CD4-positive, alpha-beta T cell treated with Interleukin-15 for 4 hours (primary cell): ENCODE data around the gene KRT80.
A peak's percentile ranks its signal among the peaks of the same experiment; 100 is the strongest.

Experiments
- DNase-seq: peaks from one replicate; pipeline ENCODE4 v3.0.0-alpha.2; 2020; ENCODE audit warnings: low spot score

The KRT80 gene

DNA sequence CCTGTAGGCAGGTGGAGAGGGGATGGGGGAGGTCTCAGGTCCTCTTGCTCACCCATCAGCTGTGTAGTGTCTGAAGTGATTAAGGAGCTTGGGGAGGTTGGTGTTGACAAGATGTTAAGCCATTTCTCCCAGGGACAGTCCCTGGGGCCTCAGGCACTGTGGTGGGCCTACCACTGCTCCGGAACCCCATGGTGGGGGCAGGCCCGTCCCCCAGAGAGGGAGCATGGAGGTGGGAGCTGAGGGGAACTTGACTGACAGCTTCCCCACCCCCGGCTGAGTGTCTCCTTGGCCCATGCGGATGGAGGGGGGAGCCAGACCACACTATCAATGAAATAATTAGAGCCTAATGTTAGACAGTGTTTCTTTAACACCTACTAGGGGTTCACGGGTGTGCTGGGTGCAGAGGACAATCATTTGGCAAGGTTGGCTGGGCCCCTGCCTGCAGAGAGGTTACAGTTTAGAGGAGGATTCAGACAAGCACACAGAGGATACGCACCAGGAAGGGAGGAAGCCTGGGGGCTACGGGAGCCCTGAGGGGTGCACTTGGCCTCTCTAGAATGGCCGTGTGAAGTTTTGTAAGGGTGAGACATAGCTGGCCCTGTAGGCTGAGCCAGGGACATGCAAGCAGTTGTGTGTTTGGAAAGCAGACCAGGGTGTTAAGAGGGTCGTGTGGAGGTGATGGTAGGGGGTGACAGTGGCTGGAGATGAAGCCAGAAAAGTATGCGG lies 19.3 kb upstream of the KRT80 start:
- DNase-seq = no peak

DNA sequence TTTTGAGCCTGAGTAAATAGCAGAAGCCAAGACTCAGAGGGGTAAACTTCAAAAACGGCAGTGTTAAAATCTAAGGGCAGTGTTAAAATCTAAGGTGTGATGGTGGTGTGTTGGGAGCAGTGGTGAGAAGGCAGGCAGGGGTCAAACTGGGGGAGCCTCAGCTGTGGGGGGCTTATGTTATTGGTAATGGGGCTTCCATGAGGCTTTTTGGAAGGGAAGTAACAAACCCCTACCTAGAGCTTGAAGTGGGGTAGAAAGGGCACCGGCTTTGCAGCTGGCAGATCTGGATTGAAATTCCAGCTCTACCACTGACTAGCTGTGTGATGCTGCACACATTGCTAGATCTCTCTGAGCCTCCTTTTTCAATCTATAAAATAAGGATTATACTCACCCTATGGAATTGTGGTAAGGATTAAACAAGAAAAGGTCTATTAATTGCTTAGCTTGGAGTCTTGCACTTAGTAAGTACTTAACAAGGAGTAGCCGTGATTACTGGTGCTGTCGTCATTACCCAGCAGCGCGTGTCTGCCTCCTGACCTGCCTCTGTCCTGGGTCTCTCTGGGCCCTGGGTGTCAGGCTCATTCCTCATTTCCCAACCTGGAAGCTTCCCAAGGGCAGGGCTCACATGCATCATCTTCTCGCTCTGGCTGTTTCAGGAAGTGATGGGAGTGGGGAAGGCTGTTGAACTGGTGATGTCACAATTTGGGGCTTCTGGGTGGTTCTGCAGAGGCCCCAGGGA lies 18.5 kb upstream of the KRT80 start:
- no peak for DNase-seq

- DNase-seq = no peak
Measured at GRCh38 chr12:52209321-52209720, 17.5 kb upstream of the KRT80 start.

- no peak for DNase-seq
Measured at GRCh38 chr12:52208424-52209165, 16.8 kb upstream of the KRT80 start.

GRCh38 chr12:52207895-52208294 lies 16.1 kb upstream of the KRT80 start:
- no peak for DNase-seq

DNA sequence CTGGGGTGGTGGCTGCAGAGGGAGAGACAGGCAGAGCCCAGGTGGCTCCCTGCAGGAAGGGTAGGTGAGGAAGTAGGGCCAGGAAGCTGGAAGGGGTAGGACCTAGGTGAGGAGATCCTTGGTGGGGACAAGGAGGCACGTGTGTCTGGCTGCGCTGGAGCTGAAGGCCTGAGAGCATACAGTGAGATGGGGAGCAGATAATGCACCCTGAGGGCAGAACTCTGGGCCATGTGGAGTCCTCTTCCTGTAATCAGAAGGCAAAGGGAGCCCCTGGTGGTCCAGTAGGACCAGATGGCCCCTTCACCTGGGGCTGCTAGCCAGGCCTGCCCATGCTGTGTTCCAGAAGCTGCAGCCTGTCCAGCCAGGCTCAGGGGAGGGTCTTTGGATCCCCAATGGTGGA lies 15.3 kb upstream of the KRT80 start:
- no peak for DNase-seq

GRCh38 chr12:52206304-52207040 lies 14.7 kb upstream of the KRT80 start:
- DNase-seq = no peak

DNA sequence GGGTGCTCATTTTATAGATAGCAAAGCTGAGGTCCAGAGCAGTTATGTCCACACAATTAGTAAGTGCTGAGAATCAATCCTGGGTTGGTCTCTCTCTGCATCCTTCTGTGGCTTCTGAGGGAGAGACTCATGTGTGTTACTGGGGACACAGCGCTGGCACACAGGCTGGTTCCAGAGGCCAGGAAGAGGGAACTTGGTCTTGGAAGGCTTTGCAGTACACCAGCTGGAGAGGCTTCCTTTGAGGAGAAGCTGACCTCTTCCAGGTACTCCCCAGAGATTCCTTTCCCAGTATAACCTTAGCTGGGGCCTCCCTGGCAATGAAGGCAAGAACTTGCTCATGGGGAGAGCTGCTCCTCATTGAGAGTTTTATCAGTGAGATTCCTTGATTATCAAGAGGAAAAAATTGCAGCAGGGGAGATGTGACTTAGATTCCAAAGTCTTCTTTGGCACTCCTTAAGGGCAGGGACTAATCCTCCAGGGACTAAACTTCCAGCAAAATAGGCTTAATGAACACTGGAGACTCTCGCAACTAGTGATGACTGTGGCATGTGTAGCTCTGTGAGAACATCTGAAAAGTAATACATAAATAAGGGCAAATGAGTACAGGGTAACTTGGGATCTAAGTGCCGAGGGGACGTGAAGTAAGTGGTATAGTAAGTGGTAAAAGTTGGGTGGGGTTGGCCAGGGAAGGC lies 13.9 kb upstream of the KRT80 start:
- no peak for DNase-seq

DNA sequence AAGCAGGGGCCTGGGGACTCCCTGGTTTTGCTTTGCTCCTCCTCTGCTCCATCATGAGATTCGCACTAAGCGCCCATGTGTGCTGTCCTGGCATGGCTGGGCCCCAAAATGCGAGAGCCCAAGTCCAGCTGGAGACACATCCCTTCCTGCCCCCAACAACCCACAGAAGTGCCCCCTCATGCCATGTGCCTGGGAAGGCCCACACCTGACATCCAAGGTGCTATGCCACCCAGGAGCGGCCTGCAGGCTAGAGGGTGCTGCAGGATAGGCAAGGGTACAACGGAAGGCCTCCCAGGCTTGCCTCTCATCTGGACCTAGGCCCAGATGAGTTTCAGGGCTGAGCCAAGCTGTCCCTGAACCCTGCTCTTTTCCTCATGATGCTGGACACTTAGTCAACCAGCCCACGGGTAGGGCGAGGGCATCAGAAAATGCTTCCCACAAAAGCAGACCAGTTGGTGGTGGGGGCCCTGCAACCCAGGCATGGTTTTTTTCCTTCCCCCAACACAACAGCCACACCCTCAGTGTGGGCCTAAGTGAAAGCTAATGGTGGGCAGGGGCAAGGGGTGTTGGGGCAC lies 13.2 kb upstream of the KRT80 start:
- DNase-seq = no peak

GRCh38 chr12:52204095-52204930 lies 12.5 kb upstream of the KRT80 start:
- no peak for DNase-seq

DNA sequence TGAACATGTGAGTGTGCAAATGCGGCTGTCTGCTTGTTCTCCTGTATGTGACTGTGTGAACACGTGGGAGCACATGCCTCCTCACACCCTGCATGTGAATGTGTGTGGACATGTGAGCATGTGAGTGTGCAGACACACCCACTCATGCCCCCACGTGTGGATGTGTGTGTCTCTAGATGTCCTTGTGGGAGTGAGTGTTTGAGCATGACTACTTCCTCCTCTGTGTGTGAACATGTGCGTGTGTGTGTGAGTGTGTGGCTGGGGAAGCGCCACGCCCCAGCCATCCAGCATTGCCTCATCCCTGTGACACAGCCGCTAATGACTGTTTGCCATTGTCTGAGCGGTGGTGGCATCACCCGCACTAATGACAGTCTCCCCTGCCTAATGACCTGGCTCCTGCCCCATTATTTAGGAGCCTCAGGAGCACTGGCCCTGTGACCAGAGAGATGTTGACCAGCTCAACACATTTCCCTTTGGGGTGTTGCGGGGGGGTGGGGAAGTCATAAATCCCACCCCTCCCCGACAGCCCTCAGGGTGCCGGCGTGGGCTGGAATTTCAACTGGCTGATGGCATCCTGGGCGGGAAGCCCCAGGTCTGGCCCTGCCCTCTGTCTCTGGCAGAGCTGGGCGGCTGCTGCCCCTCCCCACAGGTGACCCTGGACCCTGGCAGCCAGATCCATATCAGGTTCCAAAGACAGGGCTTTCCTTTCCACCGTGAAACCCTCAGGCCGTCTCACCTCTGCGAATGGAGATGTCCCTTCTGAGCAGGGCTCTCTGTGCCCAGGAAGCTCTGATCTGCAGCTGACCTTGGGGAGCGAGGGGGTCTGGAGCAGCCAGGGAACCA lies 11.5 kb upstream of the KRT80 start:
- peak; percentile 10 for DNase-seq

DNA sequence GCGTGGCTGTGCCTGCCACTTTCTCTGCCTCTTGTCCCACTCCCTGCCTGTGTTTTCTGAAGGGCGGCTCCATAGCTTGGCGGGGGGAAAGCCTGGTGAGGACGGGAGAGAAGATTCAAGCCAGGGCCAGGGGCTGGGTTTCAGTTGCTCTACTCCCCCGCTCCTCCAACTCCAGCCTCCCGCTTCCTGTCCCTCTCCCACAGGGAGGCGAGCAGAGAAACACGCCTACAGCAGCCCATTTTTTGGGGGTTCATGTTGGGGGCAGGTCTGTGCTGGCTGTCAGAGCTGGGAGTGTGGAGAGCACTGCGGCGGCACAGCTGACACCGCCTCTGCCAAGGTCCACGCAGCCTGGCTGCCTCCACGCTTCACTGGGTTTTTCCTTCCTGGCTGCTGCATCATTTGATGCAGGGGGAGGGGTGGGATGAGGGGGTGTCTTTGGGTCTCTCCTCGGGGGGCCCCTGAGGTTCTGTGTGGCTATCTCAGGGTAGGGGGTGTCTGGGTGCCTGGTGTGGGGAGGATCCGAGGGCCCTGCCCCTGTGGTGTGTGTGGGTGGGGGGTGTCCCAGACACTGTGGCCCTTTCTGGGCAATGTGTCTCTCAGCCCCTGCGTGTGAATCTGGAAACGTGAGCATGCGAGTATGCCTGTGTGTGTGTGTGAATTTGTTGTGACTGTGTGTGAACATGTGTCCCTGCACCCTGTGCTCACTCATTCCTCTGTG lies 10.7 kb upstream of the KRT80 start:
- DNase-seq = no peak

DNA sequence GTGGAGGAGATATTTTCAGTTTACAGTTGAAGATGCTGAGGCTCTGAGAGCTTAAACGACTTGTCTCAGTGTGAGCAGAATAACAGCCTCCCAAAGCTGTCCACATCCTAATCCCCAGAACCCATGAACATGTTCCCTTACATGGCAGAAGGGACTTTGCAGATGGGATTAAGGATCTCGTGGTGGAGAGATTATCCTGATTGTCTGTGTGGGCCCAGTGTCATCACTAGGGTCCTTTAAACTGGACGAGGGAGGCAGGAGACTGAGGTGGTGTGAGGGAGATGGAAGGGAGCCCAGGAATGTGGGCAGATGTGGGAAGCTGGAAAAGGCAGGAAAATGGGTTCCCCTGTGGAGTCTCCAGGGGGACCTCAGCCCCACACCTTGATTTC lies 9.6 kb upstream of the KRT80 start:
- DNase-seq = no peak

DNA sequence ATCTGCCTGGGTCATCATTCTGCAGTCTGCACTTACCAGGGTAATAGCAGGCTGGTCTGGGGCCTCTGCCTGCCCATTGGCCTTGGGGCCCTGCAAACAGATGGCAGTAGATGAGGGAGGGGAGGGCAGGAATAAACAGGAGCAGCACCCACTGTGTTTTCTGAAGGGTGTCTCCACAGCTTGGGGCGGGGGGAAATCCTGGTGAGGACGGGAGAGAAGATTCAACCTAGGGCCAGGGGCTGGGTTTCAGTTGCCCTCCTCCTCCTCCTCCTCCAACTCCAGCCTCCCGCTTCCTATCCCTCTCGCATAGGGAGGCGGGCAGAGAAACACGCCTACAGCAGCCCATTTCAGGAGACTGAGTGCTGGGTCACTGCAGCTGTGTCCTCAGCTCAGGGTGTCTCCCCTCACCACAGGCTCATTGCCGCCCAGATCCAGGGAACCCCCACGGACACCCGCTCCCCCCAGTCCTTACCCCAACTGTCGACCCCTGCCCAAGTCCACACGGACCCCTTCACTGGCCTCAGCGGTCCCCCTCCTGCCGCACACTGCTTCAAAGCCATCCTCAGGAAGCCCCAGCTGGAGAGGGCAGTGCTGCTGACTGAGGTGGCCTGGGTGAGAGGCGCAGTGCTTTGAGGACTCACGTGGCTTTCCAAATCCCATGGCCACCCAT lies 9.1 kb upstream of the KRT80 start:
- no peak for DNase-seq

DNA sequence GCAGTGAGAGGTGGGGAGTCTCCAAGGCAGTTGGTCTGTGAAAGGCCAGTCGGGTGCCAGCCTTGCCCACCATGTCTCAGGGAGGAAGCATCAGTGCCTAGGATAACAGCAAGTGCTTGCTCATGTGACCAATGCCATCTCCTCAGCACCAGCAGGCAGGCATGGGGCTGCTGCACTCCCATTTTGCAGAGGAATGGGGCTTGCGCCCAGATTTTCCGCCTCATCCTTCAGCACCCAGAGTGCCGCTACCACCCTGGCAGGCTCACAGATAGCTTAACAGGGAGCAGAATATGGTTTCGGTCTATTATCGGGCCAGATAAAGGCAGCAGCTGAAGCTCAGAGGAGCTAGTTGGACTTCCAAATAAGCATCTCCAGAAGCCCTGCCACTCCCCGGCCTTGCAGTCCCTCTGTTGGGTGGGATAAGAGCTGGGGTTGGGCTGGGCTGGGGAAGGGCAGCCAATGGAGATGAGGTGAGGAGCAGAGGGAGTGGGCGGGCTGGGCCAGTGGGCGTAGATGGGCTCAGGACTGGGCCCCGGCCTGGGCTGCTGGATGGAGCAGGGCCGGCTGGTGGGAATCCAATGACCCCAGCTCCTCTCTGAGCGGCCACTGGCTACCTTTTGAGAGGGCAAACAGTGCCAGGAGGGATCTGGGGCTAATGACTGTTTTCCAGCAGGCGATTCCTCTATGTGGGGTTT lies 8.4 kb upstream of the KRT80 start:
- no peak for DNase-seq

- no peak for DNase-seq
Measured at GRCh38 chr12:52199294-52199919, 7.6 kb upstream of the KRT80 start.
